ENCODE measurements around the gene NMBR.

DNA sequence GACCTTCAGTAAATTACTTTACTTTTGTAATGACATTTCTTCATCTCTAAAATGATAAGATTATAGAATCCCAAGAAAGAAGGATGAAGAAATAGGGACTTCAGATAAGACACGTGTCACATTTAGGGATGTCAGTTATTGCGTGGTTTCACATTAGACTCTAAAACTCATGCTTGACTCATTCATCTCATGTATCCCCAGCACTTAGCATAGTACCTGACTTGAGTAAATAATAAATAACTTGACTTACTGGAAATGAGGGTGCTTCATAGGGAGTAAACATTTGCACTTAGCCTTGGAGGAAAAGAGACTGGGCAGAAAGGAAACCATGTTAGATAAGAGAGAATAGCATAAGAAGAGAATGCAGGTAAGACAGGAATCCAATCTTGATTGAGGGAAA lies 37.4 kb upstream of the NMBR start:
- TF ChIP-seq CTCF (IDR thresholded peaks at IDR 0.05) (no peak), POLR2A (IDR thresholded peaks at IDR 0.05; ENCODE audit: low read depth) (no peak), POLR2AphosphoS5 (IDR thresholded peaks at IDR 0.05) (no peak), EP300 (IDR thresholded peaks at IDR 0.05) (no peak)

Data from esophagus muscularis mucosa (tissue), 4 donors.